OCI-LY3 (cell line): ENCODE results near the gene HNRNPLL.

Source experiments
- EZH2phosphoT487 ChIP-seq: fragments of 200-600 bp; shearing (Covaris generic); IDR thresholded peaks from 2 replicates; pipeline ENCODE4 v1.6.1; 2018; ENCODE audit warnings: antibody characterized with exemption, mixed run types, low read depth
- TF ChIP-seq, protein P1 (sequence below): fragments of 200-600, 300-600 bp; sonication (generic); IDR thresholded peaks from 2 replicates; pipeline ENCODE4 v1.5.1; 2014; ENCODE audit warnings: antibody characterized with exemption, low read length, low read depth

DNA sequence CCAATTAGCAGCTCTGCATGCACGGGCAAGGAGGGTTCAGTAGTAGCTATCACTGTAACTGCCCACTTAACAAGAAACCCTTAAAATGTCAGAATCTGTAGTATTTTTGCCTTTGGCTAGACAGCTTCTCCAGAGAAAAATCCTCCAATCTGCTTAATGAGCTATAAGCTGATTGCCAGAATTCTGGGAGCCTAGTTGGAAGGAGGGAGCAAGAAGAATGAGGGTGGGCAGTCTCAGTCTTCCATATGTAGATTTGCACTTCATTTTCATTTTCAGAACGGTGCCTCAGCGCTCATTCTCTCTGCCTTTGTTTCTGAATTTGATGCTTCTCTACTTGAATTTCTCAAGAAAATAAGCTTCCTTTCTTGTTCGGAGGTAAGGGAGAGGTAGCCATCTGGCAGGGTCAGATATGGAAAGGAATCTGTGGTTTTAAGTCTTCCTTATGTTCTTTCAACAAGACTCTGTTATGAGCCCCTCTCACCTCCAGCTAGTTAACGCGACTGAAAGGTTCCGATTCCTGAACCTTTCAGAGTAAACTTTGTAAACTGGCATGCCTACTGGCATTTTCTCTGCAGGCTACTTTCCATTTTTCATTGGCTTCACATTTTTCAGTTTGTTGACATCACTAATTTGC is 53.5 kb downstream of the HNRNPLL start:
- TF ChIP-seq, protein P1, sequence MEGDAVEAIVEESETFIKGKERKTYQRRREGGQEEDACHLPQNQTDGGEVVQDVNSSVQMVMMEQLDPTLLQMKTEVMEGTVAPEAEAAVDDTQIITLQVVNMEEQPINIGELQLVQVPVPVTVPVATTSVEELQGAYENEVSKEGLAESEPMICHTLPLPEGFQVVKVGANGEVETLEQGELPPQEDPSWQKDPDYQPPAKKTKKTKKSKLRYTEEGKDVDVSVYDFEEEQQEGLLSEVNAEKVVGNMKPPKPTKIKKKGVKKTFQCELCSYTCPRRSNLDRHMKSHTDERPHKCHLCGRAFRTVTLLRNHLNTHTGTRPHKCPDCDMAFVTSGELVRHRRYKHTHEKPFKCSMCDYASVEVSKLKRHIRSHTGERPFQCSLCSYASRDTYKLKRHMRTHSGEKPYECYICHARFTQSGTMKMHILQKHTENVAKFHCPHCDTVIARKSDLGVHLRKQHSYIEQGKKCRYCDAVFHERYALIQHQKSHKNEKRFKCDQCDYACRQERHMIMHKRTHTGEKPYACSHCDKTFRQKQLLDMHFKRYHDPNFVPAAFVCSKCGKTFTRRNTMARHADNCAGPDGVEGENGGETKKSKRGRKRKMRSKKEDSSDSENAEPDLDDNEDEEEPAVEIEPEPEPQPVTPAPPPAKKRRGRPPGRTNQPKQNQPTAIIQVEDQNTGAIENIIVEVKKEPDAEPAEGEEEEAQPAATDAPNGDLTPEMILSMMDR: no peak
- TF ChIP-seq EZH2phosphoT487: no peak
